ENCODE results near the gene DHRSX. TPM values are rescaled to one million over a fixed set of nuclear protein-coding genes. Genes with fewer than 3 reads are reported as not detected.

The DHRSX gene
- total RNA-seq, 4 donors from 2014 or later = 8.2 to 35.7 (median 16.1) TPM

DNA sequence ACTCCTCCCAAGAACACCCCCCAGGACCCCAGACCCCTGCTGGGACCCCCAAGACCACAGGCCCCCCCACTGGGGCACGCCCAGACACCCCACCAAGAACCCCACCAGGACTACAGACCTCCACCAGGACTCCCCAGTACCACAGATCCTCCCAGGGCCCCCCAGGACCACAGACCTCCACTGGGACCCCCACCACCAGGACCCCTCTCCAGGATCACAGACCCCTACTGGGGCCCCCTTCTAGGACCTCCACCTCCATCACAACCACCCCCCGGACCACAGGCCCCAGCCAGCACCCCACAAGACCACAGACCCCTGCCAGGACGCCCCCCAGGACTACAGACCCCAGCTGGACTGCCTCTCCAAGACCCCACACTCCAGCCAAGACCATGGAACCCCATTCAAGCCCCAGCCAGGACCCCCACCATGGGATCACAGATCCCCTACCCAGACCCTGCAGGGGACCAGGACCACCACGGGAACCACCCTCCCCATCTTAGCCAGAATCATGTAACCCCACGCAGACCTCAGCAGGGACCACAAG is 855 bp upstream of the DHRSX start:
- 100% methylated on average over 2 of the region's 5 CpGs for WGBS
- Histone ChIP-seq H3K9me3 (no peaks in the 10 kb centered on the region), H3K36me3 (no peaks in the 10 kb centered on the region), H3K4me1 (peaks cover 42% of the 10 kb centered on the region), H3K27ac (no peak overlapping the region), H3K4me3 (no peak overlapping the region), H3K27me3 (no peaks in the 10 kb centered on the region)
- peak in 1 of 2 donors; percentile 69 for DNase-seq (ENCODE audit: low spot score in 2 of 2)
- TF ChIP-seq POLR2AphosphoS5 (IDR thresholded peaks at IDR 0.05) = no peak
- TF ChIP-seq POLR2A (IDR thresholded peaks at IDR 0.05) = no peak
- no peak for TF ChIP-seq CTCF (IDR thresholded peaks at IDR 0.05)
- no peak for TF ChIP-seq EP300 (IDR thresholded peaks at IDR 0.05)

DNA sequence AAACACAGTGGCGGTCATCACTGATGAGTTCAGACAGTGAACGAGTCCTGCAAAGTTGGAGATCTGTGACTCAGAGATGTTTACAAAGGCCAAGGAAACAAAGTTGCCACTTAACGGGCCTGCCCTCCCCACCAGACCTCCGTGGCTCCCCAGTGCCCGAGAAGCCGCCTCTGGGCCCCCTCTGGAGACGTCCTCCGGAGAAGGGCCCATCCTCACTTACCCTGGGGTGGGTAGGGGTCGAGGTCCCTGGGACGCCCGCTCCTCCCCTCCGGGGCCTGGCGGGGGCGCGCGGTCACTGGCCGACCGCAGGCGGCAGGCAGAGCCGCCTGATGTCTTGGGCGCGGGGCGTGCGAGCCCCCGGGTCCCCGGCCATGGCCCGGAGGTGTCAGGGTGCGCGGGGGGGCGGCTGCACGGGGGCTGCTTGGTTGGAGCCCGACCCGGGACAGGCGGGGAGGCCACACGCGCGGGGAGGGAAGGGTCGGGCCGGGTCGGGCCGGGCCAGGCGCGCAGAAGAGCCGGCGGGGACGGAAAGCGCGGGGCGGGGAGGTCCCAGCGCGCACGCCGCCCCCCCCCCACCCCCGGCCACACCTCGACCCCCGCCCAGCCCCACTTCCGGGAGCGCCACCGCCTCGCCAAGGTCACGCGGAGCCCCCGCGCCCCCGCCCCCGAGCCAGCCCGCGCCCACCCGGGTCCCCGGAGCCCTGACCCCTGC is 529 bp downstream of the DHRSX start:
- no peak for DNase-seq (ENCODE audit: low spot score in 2 of 2)

DNA sequence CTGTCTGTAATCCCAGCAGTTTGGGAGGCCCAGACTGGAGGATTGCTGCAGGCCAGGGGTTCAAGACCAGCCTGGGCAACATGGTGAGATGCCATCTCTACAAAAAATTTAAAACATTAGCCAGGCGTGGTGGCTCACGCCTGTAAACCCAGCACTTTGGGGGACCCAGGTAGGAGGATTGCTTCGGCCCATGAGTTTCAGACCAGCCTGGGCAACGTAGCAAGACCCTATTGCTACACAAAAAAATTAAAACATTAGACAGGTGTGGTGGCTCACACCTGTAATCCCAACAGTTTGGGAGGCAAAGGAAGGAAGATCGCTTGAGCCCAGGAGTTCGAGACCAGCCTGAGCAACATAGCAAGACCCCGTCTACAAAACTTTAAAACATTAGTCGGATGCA is 1.3 kb downstream of the DHRSX start:
- WGBS = 94% methylated on average over 8 of the region's 8 CpGs
- Histone ChIP-seq H3K4me3 (peak overlapping the region; percentile 78), H3K27me3 (no peaks in the 10 kb centered on the region), H3K36me3 (peaks cover 5% of the 10 kb centered on the region), H3K9me3 (no peaks in the 10 kb centered on the region), H3K4me1 (peaks cover 42% of the 10 kb centered on the region), H3K27ac (peak overlapping the region; percentile 91)
- no peak for DNase-seq (ENCODE audit: low spot score in 2 of 2)
- no peak for TF ChIP-seq POLR2AphosphoS5 (IDR thresholded peaks at IDR 0.05)
- TF ChIP-seq CTCF (IDR thresholded peaks at IDR 0.05) = no peak
- no peak for TF ChIP-seq POLR2A (IDR thresholded peaks at IDR 0.05)
- no peak for TF ChIP-seq EP300 (IDR thresholded peaks at IDR 0.05)

More for the DNA sequence above, 529 bp downstream of the DHRSX start:
- peak overlapping the region; percentile 78 for H3K4me3 ChIP-seq
- H3K4me1 ChIP-seq = peaks cover 42% of the 10 kb centered on the region
- peaks cover 5% of the 10 kb centered on the region for H3K36me3 ChIP-seq
- 0% methylated on average over 2 of the region's 70 CpGs for WGBS
- peak overlapping the region; percentile 91 for H3K27ac ChIP-seq
- no peaks in the 10 kb centered on the region for H3K9me3 ChIP-seq
- no peaks in the 10 kb centered on the region for H3K27me3 ChIP-seq
- TF ChIP-seq POLR2A (IDR thresholded peaks at IDR 0.05) (no peak), EP300 (IDR thresholded peaks at IDR 0.05) (no peak), POLR2AphosphoS5 (IDR thresholded peaks at IDR 0.05) (no peak), CTCF (IDR thresholded peaks at IDR 0.05) (no peak)

DNA sequence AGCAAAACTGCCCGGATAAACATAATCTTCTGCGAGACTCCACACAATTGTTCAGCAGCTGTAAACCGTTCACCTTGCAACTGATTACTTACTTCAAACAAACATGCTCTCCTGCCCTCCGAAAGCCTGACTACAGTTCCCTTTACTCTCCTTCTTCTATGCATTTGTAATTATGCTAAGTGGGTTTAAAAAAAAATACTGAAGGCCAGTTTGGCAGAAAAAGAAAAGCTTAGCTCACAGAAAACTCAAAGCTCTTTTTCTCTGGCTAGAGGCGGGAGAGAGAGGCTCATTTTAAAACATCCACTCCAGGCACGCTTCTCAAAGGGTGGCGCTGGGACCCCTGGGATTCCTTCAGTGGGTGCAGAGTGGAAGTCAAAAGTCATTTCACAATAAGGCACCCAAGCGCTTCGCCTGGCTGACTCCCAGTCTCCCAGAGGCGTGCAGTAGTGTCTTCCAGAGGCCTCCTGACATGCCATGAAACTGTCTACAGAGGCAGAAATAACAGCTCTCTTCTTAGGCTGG is 1.9 kb downstream of the DHRSX start:
- peak overlapping the region; percentile 78 for H3K4me3 ChIP-seq
- TF ChIP-seq CTCF (IDR thresholded peaks at IDR 0.05) (no peak), POLR2AphosphoS5 (IDR thresholded peaks at IDR 0.05) (no peak), EP300 (IDR thresholded peaks at IDR 0.05) (no peak), POLR2A (IDR thresholded peaks at IDR 0.05) (no peak)
- H3K4me1 ChIP-seq = peaks cover 42% of the 10 kb centered on the region
- peak overlapping the region; percentile 91 for H3K27ac ChIP-seq
- WGBS = 15% methylated on average over 10 of the region's 10 CpGs
- no peaks in the 10 kb centered on the region for H3K27me3 ChIP-seq
- no peaks in the 10 kb centered on the region for H3K9me3 ChIP-seq
- no peak for DNase-seq (ENCODE audit: low spot score in 2 of 2)
- peaks cover 5% of the 10 kb centered on the region for H3K36me3 ChIP-seq
